Esophagus (tissue), 2 donors: Measurements from ENCODE around the gene HIPK4. TPM values are rescaled to one million over a fixed set of nuclear protein-coding genes. Genes with fewer than 3 reads are reported as not detected.

Source experiments
- H3K27ac ChIP-seq, 2 donors: one replicate each; pipeline ENCODE4 v1.5.1; 2013; ENCODE audit warnings: low read depth in 2 of 2, mild to moderate bottlenecking in 2 of 2, inconsistent platforms in 1 of 2, low read length in 1 of 2, moderate library complexity in 1 of 2
- H3K27me3 ChIP-seq, 2 donors: one replicate each; pipeline ENCODE4 v1.6.1; 2013; ENCODE audit warnings: low read length in 2 of 2, control low read depth in 1 of 2, mild to moderate bottlenecking in 1 of 2; ENCODE audit not compliant: insufficient read depth in 2 of 2, control insufficient read depth in 1 of 2
- H3K36me3 ChIP-seq, 2 donors: one replicate each; pipeline ENCODE4 v1.6.1; 2013; ENCODE audit warnings: low read length in 1 of 2; ENCODE audit not compliant: control insufficient read depth in 2 of 2, insufficient read depth in 2 of 2
- H3K4me1 ChIP-seq, 2 donors: one replicate each; pipeline ENCODE4 v1.6.1; 2013; ENCODE audit warnings: low read length in 1 of 2; ENCODE audit not compliant: control insufficient read depth in 2 of 2, insufficient read depth in 2 of 2
- H3K4me3 ChIP-seq, 2 donors: one replicate each; pipeline ENCODE4 v1.5.1; 2013; ENCODE audit warnings: low read length in 2 of 2, mild to moderate bottlenecking in 2 of 2, low read depth in 1 of 2, moderate library complexity in 1 of 2
- H3K9me3 ChIP-seq, 2 donors: one replicate each; pipeline ENCODE4 v1.6.1; 2013; ENCODE audit warnings: mild to moderate bottlenecking in 2 of 2, low read depth in 1 of 2, low read length in 1 of 2, moderate library complexity in 1 of 2; ENCODE audit not compliant: control insufficient read depth in 2 of 2, insufficient read depth in 1 of 2
- WGBS, 2 donors: extraction: QIAGEN DNeasy Blood & Tissue Kit; methylation state at CpG; one replicate each; pipeline ENCODE4 v1.1.7; 2013; 5-methylcytosine and 5-hydroxymethylcytosine counted together
- polyA plus RNA-seq, 2 donors: library from polyadenylated mRNA; stranded (reverse); fragments of 200-250 nt; gene quantifications; one replicate each; pipeline ENCODE4 v1.2.3, GENCODE V29; 2013
- donor health status: healthy with polysubstance abuse.
- donor health status: Bipolar disorder and iron deficiency.

The HIPK4 gene
- polyA plus RNA-seq, 2 donors, result 0.04 to 0.08 TPM

DNA sequence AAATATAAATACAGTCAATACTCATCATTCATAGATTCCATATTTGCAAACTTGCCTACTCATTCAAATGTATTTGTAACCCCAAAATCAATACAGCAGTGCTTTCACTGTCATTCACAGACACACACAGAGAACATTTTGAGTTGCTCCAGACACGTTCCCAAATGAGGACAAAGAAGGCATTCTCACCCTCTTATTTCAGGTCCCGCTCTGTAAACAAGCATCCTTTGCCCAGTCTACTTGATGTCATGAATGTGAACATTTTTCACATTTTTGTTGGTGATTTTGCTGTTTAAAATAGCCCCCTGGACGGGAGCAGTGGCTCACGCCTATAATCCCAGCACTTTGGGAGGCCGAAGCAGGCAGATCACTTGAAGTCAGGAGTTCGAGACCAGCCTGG, 57.3 kb downstream of the HIPK4 start:
- WGBS, 2 donors, result 88 to 91% methylated on average over 6 of the region's 6 CpGs
- Histone ChIP-seq H3K36me3 (peaks cover 16 to 36% of the 10 kb centered on the region in 2 donors), H3K27me3 (no peaks in the 10 kb centered on the region), H3K27ac (no peak overlapping the region), H3K4me1 (no peaks in the 10 kb centered on the region), H3K4me3 (no peak overlapping the region), H3K9me3 (peaks cover 0 to 2% of the 10 kb centered on the region in 2 donors)

DNA sequence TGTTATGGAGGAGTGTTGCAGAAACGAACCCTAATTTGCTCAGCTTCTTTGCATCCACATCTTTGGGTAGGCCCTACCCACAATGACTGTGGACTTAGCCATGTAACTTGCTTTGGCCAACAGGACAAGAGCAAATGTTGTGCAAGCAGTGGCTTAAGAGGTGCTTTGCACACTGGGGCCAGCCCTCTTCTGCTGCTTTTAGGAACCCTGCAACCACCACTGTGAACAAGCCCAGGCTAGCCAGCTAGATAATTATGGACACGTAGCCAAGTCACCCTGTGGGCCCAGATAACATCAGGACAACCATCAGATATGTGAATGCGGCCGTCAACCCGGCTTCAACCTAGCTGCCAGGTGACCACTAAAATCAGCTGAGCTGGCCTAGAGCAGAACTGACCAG, 58.9 kb downstream of the HIPK4 start:
- Histone ChIP-seq H3K27me3 (no peaks in the 10 kb centered on the region), H3K27ac (no peak overlapping the region), H3K9me3 (peaks cover 0 to 2% of the 10 kb centered on the region in 2 donors), H3K4me3 (no peak overlapping the region), H3K36me3 (peaks cover 17 to 46% of the 10 kb centered on the region in 2 donors), H3K4me1 (no peaks in the 10 kb centered on the region)
- WGBS, 2 donors, result 73 to 77% methylated on average over 5 of the region's 5 CpGs

Other genes with a start within 250 kb of the HIPK4 start
- gene MAP3K10, start 198.8 kb downstream of the HIPK4 start, polyA plus RNA-seq, result 10 to 100 TPM in 1 of 2 donors, 1 to 10 TPM in 1; 5.9 to 13.5 TPM
- gene TTC9B, start 171.8 kb downstream of the HIPK4 start, polyA plus RNA-seq, result not detected
- gene CCNP, start 163.5 kb downstream of the HIPK4 start, polyA plus RNA-seq, result under 1 TPM; 0.06 to 0.07 TPM
- gene AKT2, start 104.8 kb downstream of the HIPK4 start, polyA plus RNA-seq, result 10 to 100 TPM; 51.9 to 56.0 TPM
- 10 to 100 TPM; 13.8 to 15.4 TPM for gene C19orf47, start 41.8 kb downstream of the HIPK4 start, polyA plus RNA-seq
- 10 to 100 TPM; 46.6 to 60.1 TPM for gene PLD3, start 41.5 kb downstream of the HIPK4 start, polyA plus RNA-seq
- 1 to 10 TPM; 1.0 to 1.1 TPM for gene PRX, start 23.2 kb upstream of the HIPK4 start, polyA plus RNA-seq
- gene SERTAD1, start 35.8 kb upstream of the HIPK4 start, polyA plus RNA-seq, result 10 to 100 TPM; 20.7 to 21.5 TPM
- 10 to 100 TPM; 12.2 to 19.1 TPM for gene SERTAD3, start 54.2 kb upstream of the HIPK4 start, polyA plus RNA-seq
- gene BLVRB, start 75.6 kb upstream of the HIPK4 start, polyA plus RNA-seq, result 100 to 1,000 TPM; 213 to 241 TPM
- gene SPTBN4, start 76.8 kb upstream of the HIPK4 start, polyA plus RNA-seq, result 1 to 10 TPM in 1 of 2 donors, under 1 TPM in 1; 0.68 to 1.2 TPM
- gene SHKBP1, start 186.7 kb upstream of the HIPK4 start, polyA plus RNA-seq, result 10 to 100 TPM; 47.9 to 53.6 TPM
- gene LTBP4, start 211.2 kb upstream of the HIPK4 start, polyA plus RNA-seq, result 100 to 1,000 TPM in 1 of 2 donors, 10 to 100 TPM in 1; 69.9 to 117 TPM